ENCODE results near the gene ABCA4.

Gene ABCA4

GRCh38 chr1:94092210-94092613 is 28.7 kb downstream of the ABCA4 start:
- no peak overlapping the region for H3K4me3 ChIP-seq (ENCODE audit: low read length)
- no peak for TF ChIP-seq EZH2 (optimal IDR thresholded peaks at IDR 0.05; ENCODE audit: low read depth, low read length)
- TF ChIP-seq, protein P1, sequence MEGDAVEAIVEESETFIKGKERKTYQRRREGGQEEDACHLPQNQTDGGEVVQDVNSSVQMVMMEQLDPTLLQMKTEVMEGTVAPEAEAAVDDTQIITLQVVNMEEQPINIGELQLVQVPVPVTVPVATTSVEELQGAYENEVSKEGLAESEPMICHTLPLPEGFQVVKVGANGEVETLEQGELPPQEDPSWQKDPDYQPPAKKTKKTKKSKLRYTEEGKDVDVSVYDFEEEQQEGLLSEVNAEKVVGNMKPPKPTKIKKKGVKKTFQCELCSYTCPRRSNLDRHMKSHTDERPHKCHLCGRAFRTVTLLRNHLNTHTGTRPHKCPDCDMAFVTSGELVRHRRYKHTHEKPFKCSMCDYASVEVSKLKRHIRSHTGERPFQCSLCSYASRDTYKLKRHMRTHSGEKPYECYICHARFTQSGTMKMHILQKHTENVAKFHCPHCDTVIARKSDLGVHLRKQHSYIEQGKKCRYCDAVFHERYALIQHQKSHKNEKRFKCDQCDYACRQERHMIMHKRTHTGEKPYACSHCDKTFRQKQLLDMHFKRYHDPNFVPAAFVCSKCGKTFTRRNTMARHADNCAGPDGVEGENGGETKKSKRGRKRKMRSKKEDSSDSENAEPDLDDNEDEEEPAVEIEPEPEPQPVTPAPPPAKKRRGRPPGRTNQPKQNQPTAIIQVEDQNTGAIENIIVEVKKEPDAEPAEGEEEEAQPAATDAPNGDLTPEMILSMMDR (IDR thresholded peaks at IDR 0.05; ENCODE audit: low read length), result no peak
- TF ChIP-seq EZH2phosphoT487 (IDR thresholded peaks at IDR 0.05; ENCODE audit: low read length), result no peak
- no peaks in the 10 kb centered on the region for H3K9me2 ChIP-seq (replicated peaks; ENCODE audit: insufficient read depth, low read length)

DNA sequence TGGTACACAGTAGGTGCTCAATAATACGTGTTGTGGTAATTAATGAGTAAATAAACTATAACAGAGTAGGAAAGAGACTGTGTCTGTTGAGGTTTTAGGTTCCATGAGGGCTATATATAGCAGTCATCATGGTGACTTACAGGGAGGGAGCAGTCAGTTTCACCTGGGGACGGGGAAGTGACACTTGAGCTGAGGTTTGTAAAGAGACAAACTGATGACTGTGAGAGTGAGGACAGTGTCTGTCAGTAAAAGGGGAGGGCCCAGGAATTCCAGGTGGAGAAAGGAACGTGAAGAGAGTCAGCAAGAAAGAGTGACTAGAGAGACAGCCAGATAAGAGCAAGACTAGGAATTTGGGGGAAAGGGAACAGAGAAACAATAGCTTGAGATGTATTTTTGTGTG is 30.2 kb downstream of the ABCA4 start:
- H4K20me1 ChIP-seq (ENCODE audit: insufficient read depth, low read length), result no peaks in the 10 kb centered on the region
- no peak overlapping the region for H3K9ac ChIP-seq (ENCODE audit: low read length)
- H3K4me2 ChIP-seq (ENCODE audit: low read depth, low read length), result no peak overlapping the region
- DNase-seq, result no peak
- no peaks in the 10 kb centered on the region for H3K36me3 ChIP-seq (replicated peaks; ENCODE audit: insufficient read depth, low read length)
- no peaks in the 10 kb centered on the region for H3K9me2 ChIP-seq (replicated peaks; ENCODE audit: insufficient read depth, low read length)
- no peak overlapping the region for H2AFZ ChIP-seq (ENCODE audit: low read length)
- H3K27ac ChIP-seq (ENCODE audit: low read length), result no peak overlapping the region
- H3K79me2 ChIP-seq (ENCODE audit: low read length), result no peaks in the 10 kb centered on the region
- TF ChIP-seq, protein P1 (IDR thresholded peaks at IDR 0.05; ENCODE audit: low read length), result no peak
- no peak for TF ChIP-seq EZH2 (optimal IDR thresholded peaks at IDR 0.05; ENCODE audit: low read depth, low read length)
- no peak for TF ChIP-seq EZH2phosphoT487 (IDR thresholded peaks at IDR 0.05; ENCODE audit: low read length)
- H3F3A ChIP-seq (ENCODE audit: insufficient read depth, low read length), result no peaks in the 10 kb centered on the region
- no peak overlapping the region for H3K4me3 ChIP-seq (ENCODE audit: low read length)
- H3K27me3 ChIP-seq (replicated peaks; ENCODE audit: insufficient read depth, low read length), result no peaks in the 10 kb centered on the region
- H3K9me3 ChIP-seq (replicated peaks; ENCODE audit: insufficient read depth, low read length), result no peaks in the 10 kb centered on the region
- no peaks in the 10 kb centered on the region for H3K4me1 ChIP-seq (ENCODE audit: low read length)

More at GRCh38 chr1:94092210-94092613, 28.7 kb downstream of the ABCA4 start:
- no peaks in the 10 kb centered on the region for H3K27me3 ChIP-seq (replicated peaks; ENCODE audit: insufficient read depth, low read length)
- H3K9ac ChIP-seq (ENCODE audit: low read length), result no peak overlapping the region
- H3K79me2 ChIP-seq (ENCODE audit: low read length), result no peaks in the 10 kb centered on the region
- H3K4me1 ChIP-seq (ENCODE audit: low read length), result no peaks in the 10 kb centered on the region
- H3K9me3 ChIP-seq (replicated peaks; ENCODE audit: insufficient read depth, low read length), result no peaks in the 10 kb centered on the region
- H3K4me2 ChIP-seq (ENCODE audit: low read depth, low read length), result no peak overlapping the region
- H3F3A ChIP-seq (ENCODE audit: insufficient read depth, low read length), result no peaks in the 10 kb centered on the region
- no peaks in the 10 kb centered on the region for H4K20me1 ChIP-seq (ENCODE audit: insufficient read depth, low read length)
- H3K36me3 ChIP-seq (replicated peaks; ENCODE audit: insufficient read depth, low read length), result no peaks in the 10 kb centered on the region
- H2AFZ ChIP-seq (ENCODE audit: low read length), result no peak overlapping the region
- no peak overlapping the region for H3K27ac ChIP-seq (ENCODE audit: low read length)
- DNase-seq, result no peak

DNA sequence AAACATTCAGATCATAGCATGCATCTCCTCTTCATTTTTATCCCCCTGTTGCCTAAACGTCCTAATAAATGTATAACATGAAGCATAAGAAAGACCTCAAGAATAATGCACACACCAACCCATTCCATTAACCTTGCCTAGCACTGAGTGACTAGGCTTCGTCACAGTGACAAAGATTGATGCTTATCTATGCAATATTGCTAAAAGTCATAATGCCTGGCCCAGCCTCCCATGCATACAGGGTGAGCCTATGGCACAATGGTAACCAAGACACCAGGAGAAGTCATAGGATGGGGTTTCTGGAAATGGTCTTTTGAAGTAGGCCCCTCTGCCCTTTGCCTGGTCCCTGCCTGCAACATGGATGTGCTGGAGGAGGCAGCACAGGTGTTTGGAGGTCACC is 33.8 kb downstream of the ABCA4 start:
- DNase-seq, result no peak
- Histone ChIP-seq H3K9ac (ENCODE audit: low read length) (no peak overlapping the region), H3K9me3 (replicated peaks; ENCODE audit: insufficient read depth, low read length) (no peaks in the 10 kb centered on the region), H3K4me1 (ENCODE audit: low read length) (no peaks in the 10 kb centered on the region), H3K4me3 (ENCODE audit: low read length) (no peak overlapping the region), H4K20me1 (ENCODE audit: insufficient read depth, low read length) (no peaks in the 10 kb centered on the region), H3K9me2 (replicated peaks; ENCODE audit: insufficient read depth, low read length) (no peaks in the 10 kb centered on the region), H3K79me2 (ENCODE audit: low read length) (no peaks in the 10 kb centered on the region), H3K27ac (ENCODE audit: low read length) (no peak overlapping the region), H2AFZ (ENCODE audit: low read length) (no peak overlapping the region), H3K36me3 (replicated peaks; ENCODE audit: insufficient read depth, low read length) (no peaks in the 10 kb centered on the region), H3K4me2 (ENCODE audit: low read depth, low read length) (no peak overlapping the region), H3F3A (ENCODE audit: insufficient read depth, low read length) (no peaks in the 10 kb centered on the region), H3K27me3 (replicated peaks; ENCODE audit: insufficient read depth, low read length) (no peaks in the 10 kb centered on the region)
- TF ChIP-seq EZH2phosphoT487 (IDR thresholded peaks at IDR 0.05; ENCODE audit: low read length), result no peak

DNA sequence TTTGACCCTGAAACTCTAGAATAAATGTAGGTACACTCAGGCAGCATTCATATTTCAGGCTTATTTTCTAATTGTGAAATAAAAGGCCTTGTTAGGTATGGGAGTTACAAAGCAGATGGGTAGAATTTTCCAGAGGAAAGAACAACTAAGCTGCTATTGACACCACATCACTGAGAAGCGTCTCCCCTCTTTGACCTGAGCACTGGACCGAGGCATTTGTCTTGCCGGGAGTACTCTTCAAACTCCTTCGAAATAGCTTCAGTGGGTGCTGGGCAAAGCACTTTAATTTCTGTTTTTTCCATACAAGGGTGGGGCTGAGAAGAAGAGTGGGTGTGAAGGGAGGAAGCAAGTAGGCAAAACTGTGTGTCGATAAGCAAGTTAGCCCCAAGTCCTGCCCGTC is 36.4 kb downstream of the ABCA4 start:
- Histone ChIP-seq H3K4me2 (ENCODE audit: low read depth, low read length) (no peak overlapping the region), H3K27me3 (replicated peaks; ENCODE audit: insufficient read depth, low read length) (no peaks in the 10 kb centered on the region), H2AFZ (ENCODE audit: low read length) (no peak overlapping the region), H4K20me1 (ENCODE audit: insufficient read depth, low read length) (no peaks in the 10 kb centered on the region), H3K9me3 (replicated peaks; ENCODE audit: insufficient read depth, low read length) (no peaks in the 10 kb centered on the region), H3K4me1 (ENCODE audit: low read length) (no peaks in the 10 kb centered on the region), H3K4me3 (ENCODE audit: low read length) (no peak overlapping the region), H3K9me2 (replicated peaks; ENCODE audit: insufficient read depth, low read length) (no peaks in the 10 kb centered on the region), H3K36me3 (replicated peaks; ENCODE audit: insufficient read depth, low read length) (no peaks in the 10 kb centered on the region), H3F3A (ENCODE audit: insufficient read depth, low read length) (no peaks in the 10 kb centered on the region), H3K9ac (ENCODE audit: low read length) (no peak overlapping the region), H3K79me2 (ENCODE audit: low read length) (no peaks in the 10 kb centered on the region), H3K27ac (ENCODE audit: low read length) (no peak overlapping the region)
- no peak for DNase-seq
- TF ChIP-seq EZH2 (optimal IDR thresholded peaks at IDR 0.05; ENCODE audit: low read depth, low read length) (no peak), EZH2phosphoT487 (IDR thresholded peaks at IDR 0.05; ENCODE audit: low read length) (no peak)
- TF ChIP-seq, protein P1 (IDR thresholded peaks at IDR 0.05; ENCODE audit: low read length), result no peak
